Pancreas (tissue), 10 donors: Measurements from ENCODE around the gene MPHOSPH8. TPM values are rescaled to one million over a fixed set of nuclear protein-coding genes. Genes with fewer than 3 reads are reported as not detected.

Experiments
- ATAC-seq, 4 donors: fragments of 200-7000 bp; cut with Tn5 transposase; one replicate each; pipeline versions ENCODE4 v1.8.0 to v1.9.1; 2020; ENCODE audit warnings: mild to moderate bottlenecking in 4 of 4, moderate library complexity in 4 of 4
- DNase-seq, 6 donors: peaks; one replicate each; pipeline ENCODE4 v3.0.0-alpha.2; 2020
- FAIRE-seq: peaks from 2 replicates; lab custom pipeline; 2012; peaks lifted over from hg19 to GRCh38; lab: Jason Lieb, UNC
- H3K27ac ChIP-seq, 4 donors: fragments of 200-600 bp; sonication (generic); 1 replicate in 3 of 4; 2 replicates in 1 of 4; pipeline versions ENCODE4 v1.5.0 to v1.8.0; 2020
- H3K27me3 ChIP-seq, 4 donors: fragments of 200-600 bp; one replicate each; pipeline ENCODE4 v1.8.0; 2021
- H3K36me3 ChIP-seq, 3 donors: fragments of 200-600 bp; sonication (generic) in 1 of 3; one replicate each; pipeline versions ENCODE4 v1.5.0 to v1.8.0; 2020 to 2021
- H3K4me1 ChIP-seq, 3 donors: fragments of 200-600 bp; one replicate each; pipeline ENCODE4 v1.8.0; 2021
- H3K4me3 ChIP-seq, 4 donors: fragments of 200-600 bp; sonication (generic) in 2 of 4; one replicate each; pipeline versions ENCODE4 v1.5.0 to v1.8.0; 2020 to 2021
- H3K9me3 ChIP-seq, 4 donors: fragments of 200-600 bp; one replicate each; pipeline ENCODE4 v1.8.0; 2021
- WGBS, 2 donors: extraction: QIAGEN DNeasy Blood & Tissue Kit; methylation state at CpG; one replicate each; pipeline ENCODE4 v1.1.7; 2013; 5-methylcytosine and 5-hydroxymethylcytosine counted together
- intact Hi-C, 3 donors: fragments of 100-400 bp; cut with DNase I; formaldehyde crosslinking; loops; one replicate each; pipeline versions ENCODE4 v1.11.1 to v1.14.2; 2022
- polyA plus RNA-seq, 2 donors: library from polyadenylated mRNA; stranded (reverse); fragments of 200-250 nt; gene quantifications; one replicate each; pipeline ENCODE4 v1.2.3, GENCODE V29; 2013
- total RNA-seq, 6 donors: library from RNA; stranded (reverse); fragmentation: NEBNext Ultra II Directional in 4 of 6; extraction: Animal tissue kit (Norgen Biotek cat#: 25700) in 4 of 6; gene quantifications; one replicate each; pipeline versions ENCODE4 v1.2.1 to v1.2.4, GENCODE V29; 2021 to 2023
- TF ChIP-seq, protein P1 (sequence below), 4 donors: fragments of 200-600 bp; sonication (generic) in 3 of 4; IDR thresholded peaks; one replicate each; pipeline versions ENCODE4 v1.5.0 to v1.8.0; 2021; ENCODE audit warnings: antibody characterized with exemption in 4 of 4
- donor health status: healthy with polysubstance abuse.
- donor health status: DM: no; HTN: no; CAD: no; lungs with moderate emphysema.
- donor health status: DM: no; HTN: no; CAD: no.
- donor health status: control.
- donor health status: control.
- donor health status: Bipolar disorder and iron deficiency.
- donor health status: DM: yes; HTN: yes; CAD: no.
- donor health status: DM: no; HTN: no; CAD: no.
- donor health status: DM: no; HTN: no; CAD: no.
- donor health status: DM: yes; HTN: yes; CAD: no.

MPHOSPH8 gene
- total and polyA plus RNA-seq, 8 donors, result 12.4 to 26.3 (median 15.7) TPM

DNA sequence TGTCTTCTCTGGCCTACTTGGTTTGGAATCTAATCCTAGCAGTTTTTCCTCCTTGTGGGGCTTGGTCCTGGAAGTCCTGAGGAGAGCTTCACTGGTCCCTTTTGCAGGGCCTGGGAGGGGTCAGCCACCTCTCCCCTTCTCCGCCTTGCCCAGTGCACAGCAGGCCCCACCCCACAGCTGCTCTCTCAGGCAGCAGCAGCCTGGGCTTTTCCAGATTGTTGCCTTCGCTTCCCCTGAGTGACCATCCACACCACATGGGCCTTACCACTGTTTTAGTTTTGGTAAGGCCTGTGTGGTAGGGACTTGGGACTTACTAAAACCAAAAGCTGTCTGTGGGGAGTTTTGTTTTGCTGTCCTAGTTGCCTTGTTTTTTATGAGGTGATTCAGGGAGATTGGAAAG lies 11.5 kb downstream of the MPHOSPH8 start:
- H3K9me3 ChIP-seq, result no peaks in the 10 kb centered on the region
- 98 to 99% methylated on average over 2 of the region's 2 CpGs for WGBS, 2 donors
- DNase-seq, result no peak
- ATAC-seq, result no peak
- H3K36me3 ChIP-seq, result peaks cover 0 to 28% (median 2%) of the 10 kb centered on the region in 3 donors
- H3K4me3 ChIP-seq, result no peak overlapping the region
- H3K27ac ChIP-seq, result no peak overlapping the region
- TF ChIP-seq, protein P1, sequence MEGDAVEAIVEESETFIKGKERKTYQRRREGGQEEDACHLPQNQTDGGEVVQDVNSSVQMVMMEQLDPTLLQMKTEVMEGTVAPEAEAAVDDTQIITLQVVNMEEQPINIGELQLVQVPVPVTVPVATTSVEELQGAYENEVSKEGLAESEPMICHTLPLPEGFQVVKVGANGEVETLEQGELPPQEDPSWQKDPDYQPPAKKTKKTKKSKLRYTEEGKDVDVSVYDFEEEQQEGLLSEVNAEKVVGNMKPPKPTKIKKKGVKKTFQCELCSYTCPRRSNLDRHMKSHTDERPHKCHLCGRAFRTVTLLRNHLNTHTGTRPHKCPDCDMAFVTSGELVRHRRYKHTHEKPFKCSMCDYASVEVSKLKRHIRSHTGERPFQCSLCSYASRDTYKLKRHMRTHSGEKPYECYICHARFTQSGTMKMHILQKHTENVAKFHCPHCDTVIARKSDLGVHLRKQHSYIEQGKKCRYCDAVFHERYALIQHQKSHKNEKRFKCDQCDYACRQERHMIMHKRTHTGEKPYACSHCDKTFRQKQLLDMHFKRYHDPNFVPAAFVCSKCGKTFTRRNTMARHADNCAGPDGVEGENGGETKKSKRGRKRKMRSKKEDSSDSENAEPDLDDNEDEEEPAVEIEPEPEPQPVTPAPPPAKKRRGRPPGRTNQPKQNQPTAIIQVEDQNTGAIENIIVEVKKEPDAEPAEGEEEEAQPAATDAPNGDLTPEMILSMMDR (IDR thresholded peaks at IDR 0.05), result no peak
- no peaks in the 10 kb centered on the region for H3K27me3 ChIP-seq
- H3K4me1 ChIP-seq, result no peaks in the 10 kb centered on the region
- FAIRE-seq, result no peak
- intact Hi-C loops, result no loop called here

DNA sequence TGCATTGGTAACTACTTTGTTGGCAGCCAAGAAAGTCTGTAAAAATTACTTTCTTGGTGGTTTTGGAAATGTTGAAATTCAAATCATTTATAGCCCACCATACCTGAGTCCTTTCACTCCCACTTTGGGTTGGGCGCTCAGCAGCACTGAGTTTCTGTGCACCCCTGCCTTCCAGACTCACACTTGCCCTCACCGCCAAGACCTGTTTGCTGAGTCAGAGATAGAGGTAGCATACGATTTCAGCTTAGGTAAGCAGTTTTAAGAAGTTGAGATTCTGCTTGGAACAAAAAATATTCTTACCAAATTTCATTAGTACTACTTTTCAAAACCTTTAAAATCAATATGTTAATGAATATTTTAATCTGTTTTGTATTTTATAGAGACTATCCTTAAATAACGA lies 12.6 kb downstream of the MPHOSPH8 start:
- Histone ChIP-seq H3K4me3 (no peak overlapping the region), H3K4me1 (no peaks in the 10 kb centered on the region), H3K36me3 (peaks cover 0 to 37% (median 2%) of the 10 kb centered on the region in 3 donors), H3K27ac (no peak overlapping the region), H3K9me3 (no peaks in the 10 kb centered on the region), H3K27me3 (no peaks in the 10 kb centered on the region)
- TF ChIP-seq, protein P1 (IDR thresholded peaks at IDR 0.05), result no peak
- ATAC-seq (no peak), DNase-seq (no peak), FAIRE-seq (no peak)
- intact Hi-C loops, result no loop called here
- 79 to 81% methylated on average over 4 of the region's 4 CpGs for WGBS, 2 donors

DNA sequence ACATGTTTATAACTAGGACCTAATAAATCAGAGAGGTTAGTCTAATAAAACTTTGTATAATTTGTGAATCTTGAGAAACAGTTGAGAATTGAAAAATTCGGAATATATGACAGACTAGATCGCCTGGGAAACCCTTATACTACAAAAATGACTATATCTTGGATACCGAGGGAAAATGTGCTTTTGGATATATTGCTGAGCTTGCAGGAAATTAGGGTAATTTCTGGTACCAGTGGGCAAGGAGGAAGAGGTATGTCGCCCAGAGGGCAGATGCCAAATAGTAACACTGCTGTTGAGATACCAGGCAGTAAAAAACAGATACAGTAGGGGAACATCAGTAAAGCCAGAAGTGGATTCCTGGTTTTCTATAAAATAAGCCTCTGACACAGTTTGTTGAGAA lies 17.3 kb downstream of the MPHOSPH8 start:
- FAIRE-seq (no peak), ATAC-seq (no peak), DNase-seq (no peak)
- Histone ChIP-seq H3K4me1 (no peaks in the 10 kb centered on the region), H3K27ac (no peak overlapping the region), H3K36me3 (peaks cover 0 to 30% (median 2%) of the 10 kb centered on the region in 3 donors), H3K27me3 (no peaks in the 10 kb centered on the region), H3K4me3 (no peak overlapping the region), H3K9me3 (no peaks in the 10 kb centered on the region)
- TF ChIP-seq, protein P1 (IDR thresholded peaks at IDR 0.05), result no peak
- intact Hi-C loops, result no loop called here
- WGBS, 2 donors, result 95 to 98% methylated on average over 4 of the region's 4 CpGs

DNA sequence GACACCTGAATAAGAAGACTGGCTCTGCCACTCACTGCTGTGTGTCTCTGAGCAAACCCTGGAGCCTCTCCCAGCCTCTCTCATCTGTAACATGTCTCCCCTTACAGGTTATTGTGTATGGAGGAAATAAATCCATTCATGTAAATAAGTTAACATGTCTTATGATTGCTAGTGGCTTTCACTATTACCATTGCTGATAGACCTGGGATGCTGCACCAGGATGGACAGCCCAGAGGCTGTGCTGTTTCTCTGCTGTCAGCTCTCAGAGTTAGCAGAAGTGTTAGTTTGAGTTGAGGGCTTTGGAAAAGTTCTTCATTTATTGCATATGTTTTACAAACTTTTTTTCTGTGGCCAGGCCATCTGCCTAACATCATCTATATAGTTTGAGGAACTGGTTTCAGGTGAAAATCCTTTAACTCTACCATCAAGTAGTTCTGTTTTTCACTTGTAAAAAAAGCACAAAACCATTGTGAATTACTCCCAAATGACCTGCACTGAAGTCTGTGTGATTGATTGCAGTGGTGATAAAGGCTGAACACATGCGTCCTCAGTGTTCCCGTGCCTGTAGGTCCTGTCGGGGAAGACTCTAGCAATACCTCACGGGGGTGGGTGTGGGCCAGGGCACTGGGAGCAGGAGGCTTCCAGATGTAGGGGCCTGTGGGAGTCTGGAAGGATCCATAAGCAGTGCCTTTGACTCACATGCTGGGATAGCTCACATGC lies 24.6 kb downstream of the MPHOSPH8 start:
- WGBS, 2 donors, result 44 to 46% methylated on average over 4 of the region's 4 CpGs
- ATAC-seq (no peak), FAIRE-seq (no peak), DNase-seq (no peak)
- no peak overlapping the region for H3K4me3 ChIP-seq
- intact Hi-C loops, result no loop called here
- peaks cover 0 to 28% (median 20%) of the 10 kb centered on the region in 3 donors for H3K36me3 ChIP-seq
- TF ChIP-seq, protein P1 (IDR thresholded peaks at IDR 0.05), result no peak
- H3K27ac ChIP-seq, result no peak overlapping the region
- H3K9me3 ChIP-seq, result no peaks in the 10 kb centered on the region
- H3K27me3 ChIP-seq, result no peaks in the 10 kb centered on the region
- H3K4me1 ChIP-seq, result no peaks in the 10 kb centered on the region

DNA sequence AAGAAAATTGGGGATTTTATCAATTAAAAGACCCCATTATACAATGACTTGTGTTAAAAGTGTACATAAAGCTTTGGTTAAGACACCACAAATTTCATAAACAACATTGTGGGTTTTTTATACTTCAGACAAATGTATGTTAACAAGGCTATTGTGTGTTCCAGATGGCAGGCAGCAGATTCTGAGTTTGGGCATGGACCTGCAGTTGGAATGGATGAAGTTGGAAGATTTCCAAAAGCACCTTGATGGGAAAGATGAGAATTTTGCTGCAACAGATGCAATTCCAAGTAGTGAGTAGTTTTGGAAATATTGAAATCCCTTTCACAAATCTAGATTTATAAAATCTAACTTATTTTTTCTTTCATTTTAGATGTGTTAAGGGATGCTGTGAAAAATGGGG lies 25.4 kb downstream of the MPHOSPH8 start:
- no peak for ATAC-seq
- no peak for DNase-seq
- intact Hi-C loops, result no loop called here

More for the DNA sequence above, 25.4 kb downstream of the MPHOSPH8 start:
- TF ChIP-seq, protein P1 (IDR thresholded peaks at IDR 0.05), result no peak
- H3K36me3 ChIP-seq, result peaks cover 0 to 36% (median 27%) of the 10 kb centered on the region in 3 donors
- no peak for FAIRE-seq
- no peaks in the 10 kb centered on the region for H3K9me3 ChIP-seq
- H3K4me1 ChIP-seq, result no peaks in the 10 kb centered on the region
- H3K27ac ChIP-seq, result no peak overlapping the region
- H3K4me3 ChIP-seq, result no peak overlapping the region
- H3K27me3 ChIP-seq, result no peaks in the 10 kb centered on the region
